GM10266 (cell line): ENCODE measurements around the gene AP2A2.

Experiments
- DNase-seq: peaks from one replicate; pipeline ENCODE4 v3.0.0; 2012; ENCODE audit errors: extremely low spot score
- CTCF ChIP-seq: IDR thresholded peaks from 2 replicates; pipeline ENCODE4 v1.5.1; 2012; ENCODE audit warnings: mild to moderate bottlenecking, low read depth; ENCODE audit not compliant: control insufficient read depth, insufficient read depth; ENCODE audit errors: missing control alignments

The AP2A2 gene

GRCh38 chr11:926341-926916 lies 759 bp downstream of the AP2A2 start:
- no peak for TF ChIP-seq CTCF
- DNase-seq: no peak

- DNase-seq: no peak
- no peak for TF ChIP-seq CTCF
These were observed 2.2 kb downstream of the AP2A2 start for GRCh38 chr11:927871-928270.

- DNase-seq: no peak
- TF ChIP-seq CTCF: no peak
These were observed 3.1 kb downstream of the AP2A2 start for GRCh38 chr11:928786-929185.

GRCh38 chr11:929405-929804 lies 3.7 kb downstream of the AP2A2 start:
- DNase-seq: no peak
- TF ChIP-seq CTCF: no peak

- DNase-seq: no peak
- no peak for TF ChIP-seq CTCF
These were observed 5.7 kb downstream of the AP2A2 start for GRCh38 chr11:931385-931784.

GRCh38 chr11:932435-932834 lies 6.8 kb downstream of the AP2A2 start:
- DNase-seq: no peak
- no peak for TF ChIP-seq CTCF

- no peak for DNase-seq
- no peak for TF ChIP-seq CTCF
These were observed 7.6 kb downstream of the AP2A2 start for GRCh38 chr11:933142-933851.
